Renal pelvis (tissue), 4 donors: ENCODE measurements around the gene PDK3. TPM values are rescaled to one million over a fixed set of nuclear protein-coding genes. Genes with fewer than 3 reads are reported as not detected.
A peak's percentile ranks its signal among the peaks of the same experiment; 100 is the strongest.

ENCODE experiments used
- DNase-seq: peaks from one replicate; pipeline ENCODE4 v3.0.0-alpha.2; 2013
- polyA plus RNA-seq, 3 donors: library from polyadenylated mRNA; unstranded; fragments of 120-200 nt; gene quantifications; one replicate each; pipeline ENCODE4 v1.2.1, GENCODE V29; 2013; ENCODE audit not compliant: insufficient read length in 3 of 3

Gene PDK3
- polyA plus RNA-seq, 3 donors, result 9.0 to 13.0 (median 10.5) TPM

- no peak for DNase-seq
These were observed 82.9 kb downstream of the PDK3 start for GRCh38 chrX:24547961-24548360.

GRCh38 chrX:24550166-24550565 is 85.1 kb downstream of the PDK3 start:
- DNase-seq, result no peak

DNA sequence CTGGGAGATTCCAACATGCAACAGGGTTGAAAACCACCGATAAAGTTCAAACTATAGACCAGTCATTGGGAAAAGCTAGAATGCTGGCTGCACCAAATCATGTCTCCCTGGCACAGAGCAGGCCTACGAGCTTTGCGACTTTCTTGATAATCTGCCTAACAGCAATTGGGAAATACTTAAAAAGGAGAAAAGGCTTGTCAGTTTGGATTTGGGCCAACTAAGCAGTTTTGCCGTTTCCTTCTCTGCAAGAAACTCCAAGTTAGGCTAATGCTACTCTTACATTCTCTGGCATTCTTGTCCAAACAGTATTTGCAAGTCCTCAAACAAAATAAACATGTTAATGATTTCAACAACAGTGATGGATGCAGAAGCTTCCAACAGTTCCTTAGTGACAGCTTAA is 87.9 kb downstream of the PDK3 start:
- peak; percentile 5 for DNase-seq

DNA sequence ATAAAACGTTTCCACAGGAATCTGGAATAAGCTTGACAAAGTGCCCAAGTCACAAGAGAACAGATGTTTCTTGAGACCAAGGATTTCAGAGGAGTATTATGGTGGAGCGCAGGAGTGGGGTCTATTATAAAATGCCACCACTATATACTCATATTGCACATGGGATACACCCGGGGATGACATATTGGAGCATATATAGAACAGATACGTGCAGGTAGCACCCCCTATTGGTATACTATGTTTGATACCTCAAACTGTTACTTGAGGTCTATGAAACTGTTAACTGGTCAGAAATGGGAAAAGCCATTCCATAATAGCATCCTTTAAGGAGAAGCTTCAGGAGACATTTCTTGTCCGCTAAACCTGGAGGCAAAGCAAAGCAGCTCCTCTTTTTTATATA is 96.0 kb downstream of the PDK3 start:
- no peak for DNase-seq

GRCh38 chrX:24563291-24564010 is 98.4 kb downstream of the PDK3 start:
- no peak for DNase-seq

GRCh38 chrX:24566240-24566639 is 101.2 kb downstream of the PDK3 start:
- no peak for DNase-seq

GRCh38 chrX:24567169-24567568 is 102.1 kb downstream of the PDK3 start:
- DNase-seq, result no peak

GRCh38 chrX:24574743-24575142 is 109.7 kb downstream of the PDK3 start:
- no peak for DNase-seq

GRCh38 chrX:24575496-24575895 is 110.4 kb downstream of the PDK3 start:
- DNase-seq, result no peak

GRCh38 chrX:24577091-24577490 is 112.0 kb downstream of the PDK3 start:
- DNase-seq, result no peak

Other genes starting within 250 kb of the PDK3 start
- under 1 TPM in 1 of 3 donors, not detected in 2; 0.09 TPM for gene SUPT20HL2, start 151.2 kb upstream of the PDK3 start, polyA plus RNA-seq
- gene SUPT20HL1, start 104.6 kb upstream of the PDK3 start, polyA plus RNA-seq, result under 1 TPM in 1 of 3 donors, not detected in 2; 0.06 TPM
- gene PCYT1B, start 182.1 kb downstream of the PDK3 start, polyA plus RNA-seq, result 1 to 10 TPM; 2.5 to 3.2 (median 2.8) TPM
- gene POLA1, start 228.6 kb downstream of the PDK3 start, polyA plus RNA-seq, result 10 to 100 TPM; 15.8 to 17.9 (median 17.7) TPM